ENCODE data around the gene UBR4. TPM values are rescaled to one million over a fixed set of nuclear protein-coding genes. Genes with fewer than 3 reads are reported as not detected.

The UBR4 gene
- polyA plus RNA-seq, 1 donor from 2014 or later: 49.7 TPM

DNA sequence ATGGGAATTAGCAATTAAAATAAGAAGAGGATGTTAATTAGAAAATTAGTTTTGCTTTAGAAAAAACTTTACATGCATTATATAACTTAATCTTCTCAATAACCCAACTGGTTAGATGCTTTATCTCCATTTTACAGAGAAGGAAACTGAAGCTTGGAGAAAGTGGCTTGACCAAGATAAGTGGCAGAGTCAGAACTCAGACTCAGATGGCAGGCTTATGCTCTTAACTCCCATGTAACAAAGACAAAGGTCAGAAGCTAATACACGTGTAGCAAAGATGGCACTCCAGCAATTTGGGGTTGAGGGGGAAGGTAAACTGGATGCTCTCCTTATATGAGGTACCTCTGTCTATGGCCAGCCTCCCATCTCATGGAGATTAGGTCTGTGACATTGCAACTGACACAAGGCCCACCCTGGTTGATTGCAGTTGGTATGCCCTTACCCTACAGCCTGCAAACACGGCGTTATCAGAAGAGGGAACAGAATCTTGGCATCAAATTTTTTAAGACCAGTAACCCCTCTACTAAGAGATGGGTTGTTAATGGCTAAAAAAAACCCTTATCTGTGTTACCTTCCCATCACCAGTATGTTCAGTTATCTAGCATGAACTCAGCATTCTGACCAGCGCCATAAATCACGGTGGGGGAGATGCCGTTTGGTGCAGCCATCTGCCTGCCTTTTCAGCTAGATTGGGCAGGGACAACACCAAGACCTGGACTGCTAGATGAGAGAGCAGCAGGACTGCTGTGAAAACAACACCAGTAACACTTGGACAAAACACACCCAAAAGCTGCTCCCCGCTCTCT, 97.0 kb downstream of the UBR4 start:
- H3K9me2 ChIP-seq (ENCODE audit: insufficient read depth, low read length): no peaks in the 10 kb centered on the region
- no peak for TF ChIP-seq REST (IDR thresholded peaks at IDR 0.05; ENCODE audit: borderline replicate concordance)
- no peak for TF ChIP-seq MXI1 (conservative IDR thresholded peaks at IDR 0.05; ENCODE audit: poor library complexity, severe bottlenecking)
- TF ChIP-seq EZH2 (IDR thresholded peaks at IDR 0.05; ENCODE audit: borderline replicate concordance, insufficient read depth, low read length, poor library complexity, severe bottlenecking): no peak
- TF ChIP-seq SMC3 (conservative IDR thresholded peaks at IDR 0.05; ENCODE audit: poor library complexity): no peak
- no peak for TF ChIP-seq EP300 (conservative IDR thresholded peaks at IDR 0.05; ENCODE audit: poor library complexity, severe bottlenecking)
- TF ChIP-seq TAF1 (IDR thresholded peaks at IDR 0.05; ENCODE audit: low read depth): no peak
- TF ChIP-seq, protein P1, sequence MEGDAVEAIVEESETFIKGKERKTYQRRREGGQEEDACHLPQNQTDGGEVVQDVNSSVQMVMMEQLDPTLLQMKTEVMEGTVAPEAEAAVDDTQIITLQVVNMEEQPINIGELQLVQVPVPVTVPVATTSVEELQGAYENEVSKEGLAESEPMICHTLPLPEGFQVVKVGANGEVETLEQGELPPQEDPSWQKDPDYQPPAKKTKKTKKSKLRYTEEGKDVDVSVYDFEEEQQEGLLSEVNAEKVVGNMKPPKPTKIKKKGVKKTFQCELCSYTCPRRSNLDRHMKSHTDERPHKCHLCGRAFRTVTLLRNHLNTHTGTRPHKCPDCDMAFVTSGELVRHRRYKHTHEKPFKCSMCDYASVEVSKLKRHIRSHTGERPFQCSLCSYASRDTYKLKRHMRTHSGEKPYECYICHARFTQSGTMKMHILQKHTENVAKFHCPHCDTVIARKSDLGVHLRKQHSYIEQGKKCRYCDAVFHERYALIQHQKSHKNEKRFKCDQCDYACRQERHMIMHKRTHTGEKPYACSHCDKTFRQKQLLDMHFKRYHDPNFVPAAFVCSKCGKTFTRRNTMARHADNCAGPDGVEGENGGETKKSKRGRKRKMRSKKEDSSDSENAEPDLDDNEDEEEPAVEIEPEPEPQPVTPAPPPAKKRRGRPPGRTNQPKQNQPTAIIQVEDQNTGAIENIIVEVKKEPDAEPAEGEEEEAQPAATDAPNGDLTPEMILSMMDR (IDR thresholded peaks at IDR 0.05; ENCODE audit: poor library complexity, severe bottlenecking): no peak
- TF ChIP-seq POLR2AphosphoS5 (IDR thresholded peaks at IDR 0.05): no peak
- no peak for TF ChIP-seq RAD21 (conservative IDR thresholded peaks at IDR 0.05)
- no peaks in the 10 kb centered on the region for H3K9me3 ChIP-seq (ENCODE audit: low read length)
- H4K20me1 ChIP-seq (ENCODE audit: insufficient read depth): no peaks in the 10 kb centered on the region
- H3K4me2 ChIP-seq (ENCODE audit: low read length): no peak overlapping the region
- no peak overlapping the region for H3K9ac ChIP-seq (ENCODE audit: low read length)
- no peak overlapping the region for H2AFZ ChIP-seq (ENCODE audit: low read depth, low read length)
- no peak overlapping the region for H3K4me3 ChIP-seq (ENCODE audit: low read length)
- H3K79me2 ChIP-seq (replicated peaks; ENCODE audit: insufficient read depth, low read length): no peaks in the 10 kb centered on the region
- H3F3A ChIP-seq (ENCODE audit: insufficient read depth, low read length, poor library complexity, severe bottlenecking): no peaks in the 10 kb centered on the region
- peaks cover 33% of the 10 kb centered on the region for H3K36me3 ChIP-seq (ENCODE audit: insufficient read depth, low read length)
- no peak overlapping the region for H3K27ac ChIP-seq (ENCODE audit: low read length)
- H3K27me3 ChIP-seq (ENCODE audit: insufficient read depth, low read depth, low read length): no peaks in the 10 kb centered on the region

DNA sequence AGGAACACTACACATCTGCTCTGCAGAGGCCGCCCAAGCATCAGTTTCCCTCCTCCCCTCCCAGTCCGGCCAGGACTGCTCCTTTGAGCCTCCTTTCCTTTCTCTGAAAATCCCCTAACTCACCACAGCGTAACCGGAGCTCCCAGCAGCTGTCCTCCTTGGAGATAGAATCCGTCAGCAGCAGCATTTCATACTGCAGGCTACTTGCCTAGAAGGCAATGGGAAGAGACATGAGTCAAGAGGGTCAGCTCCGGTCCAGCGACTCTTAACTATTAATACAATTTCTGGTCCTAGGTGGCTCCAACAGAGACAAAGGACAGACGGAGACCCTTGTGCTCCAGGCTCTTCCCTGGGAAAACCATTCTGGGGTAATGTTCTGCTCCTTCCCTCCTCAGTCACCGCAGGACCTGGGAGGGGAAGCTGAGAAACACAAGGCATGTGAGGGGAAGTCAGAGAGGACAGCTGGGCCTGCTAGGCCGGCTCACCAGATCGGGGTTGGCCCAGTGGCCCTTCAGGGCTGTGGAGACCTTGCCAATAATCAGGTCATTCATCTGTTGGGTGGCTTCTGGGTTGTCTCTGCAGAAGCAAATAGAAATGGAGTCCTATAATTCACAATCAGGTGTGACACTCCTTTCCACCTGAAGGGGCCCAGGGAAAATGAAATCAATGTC, 99.7 kb downstream of the UBR4 start:
- H3K9ac ChIP-seq (ENCODE audit: low read length): no peak overlapping the region
- no peak overlapping the region for H3K4me2 ChIP-seq (ENCODE audit: low read length)
- H3K9me3 ChIP-seq (ENCODE audit: low read length): no peaks in the 10 kb centered on the region
- no peak overlapping the region for H2AFZ ChIP-seq (ENCODE audit: low read depth, low read length)
- H3K27ac ChIP-seq (ENCODE audit: low read length): no peak overlapping the region
- TF ChIP-seq RAD21 (conservative IDR thresholded peaks at IDR 0.05) (no peak), EZH2 (IDR thresholded peaks at IDR 0.05; ENCODE audit: borderline replicate concordance, insufficient read depth, low read length, poor library complexity, severe bottlenecking) (no peak)
- TF ChIP-seq, protein P1 (IDR thresholded peaks at IDR 0.05; ENCODE audit: poor library complexity, severe bottlenecking): no peak
- no peaks in the 10 kb centered on the region for H4K20me1 ChIP-seq (ENCODE audit: insufficient read depth)
- H3K79me2 ChIP-seq (replicated peaks; ENCODE audit: insufficient read depth, low read length): no peaks in the 10 kb centered on the region
- H3K36me3 ChIP-seq (ENCODE audit: insufficient read depth, low read length): peaks cover 24% of the 10 kb centered on the region
- no peaks in the 10 kb centered on the region for H3K27me3 ChIP-seq (ENCODE audit: insufficient read depth, low read depth, low read length)
- H3K9me2 ChIP-seq (ENCODE audit: insufficient read depth, low read length): no peaks in the 10 kb centered on the region
- H3F3A ChIP-seq (ENCODE audit: insufficient read depth, low read length, poor library complexity, severe bottlenecking): no peaks in the 10 kb centered on the region
- H3K4me3 ChIP-seq (ENCODE audit: low read length): no peak overlapping the region
